HT-29 (cell line): Measurements from ENCODE around the gene IRF8. TPM values are rescaled to one million over a fixed set of nuclear protein-coding genes. Genes with fewer than 3 reads are reported as not detected.
"Not testable (repeated sequence)": the region's sequence is repeated elsewhere in the genome, so short reads cannot be mapped to it uniquely, and the experiment has no call there.

Experiments
- DNase-seq: peaks from one replicate; pipeline ENCODE4 v3.0.0-alpha.2; 2015; ENCODE audit warnings: low spot score
- total RNA-seq: library from RNA; depleted of rRNA; stranded (reverse); fragments of >200 nt; shearing (Covaris generic); gene quantifications from 2 replicates; pipeline ENCODE4 v1.2.3, GENCODE V29; 2014

IRF8 gene
- total RNA-seq, 1 experiment from 2014 or later: 0.23 TPM

DNA sequence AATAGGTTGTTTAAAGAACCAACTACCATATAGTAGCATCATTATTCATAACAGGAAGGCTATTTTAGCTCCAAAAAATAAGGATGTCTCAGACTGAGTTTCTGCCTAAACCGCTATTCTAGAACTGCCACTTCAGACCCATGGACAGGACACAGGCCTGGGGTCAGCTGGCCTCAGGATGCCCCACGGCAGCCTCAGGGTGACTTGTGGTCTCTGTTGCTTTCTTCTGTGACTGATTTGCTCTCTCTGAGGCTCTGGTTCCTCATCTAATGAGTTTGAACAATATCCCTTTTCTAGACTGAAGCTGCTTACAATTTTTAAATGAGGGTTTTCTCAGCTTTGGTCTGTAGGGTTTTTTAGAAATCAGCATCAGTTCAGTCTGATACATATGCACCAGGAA is 31.8 kb upstream of the IRF8 start:
- no peak for DNase-seq

DNA sequence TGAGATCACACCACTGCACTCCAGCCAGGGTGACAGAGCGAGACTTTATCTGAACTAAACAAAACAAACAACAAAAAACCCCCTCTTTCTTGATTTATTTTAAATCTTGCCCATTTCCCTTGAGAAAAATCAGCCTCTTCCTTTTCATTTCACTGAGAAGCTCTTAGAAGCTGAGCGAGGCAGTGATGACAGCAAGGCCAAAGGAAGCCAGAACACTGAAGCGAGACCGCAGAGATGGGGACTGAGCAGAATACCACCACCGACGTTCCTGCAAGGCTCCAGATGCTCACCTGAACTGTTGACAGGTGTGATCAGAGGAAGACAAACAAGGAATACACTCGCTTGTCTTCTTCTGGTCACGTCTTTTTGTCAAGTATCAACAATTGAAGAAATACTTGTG is 30.5 kb upstream of the IRF8 start:
- no peak for DNase-seq

DNA sequence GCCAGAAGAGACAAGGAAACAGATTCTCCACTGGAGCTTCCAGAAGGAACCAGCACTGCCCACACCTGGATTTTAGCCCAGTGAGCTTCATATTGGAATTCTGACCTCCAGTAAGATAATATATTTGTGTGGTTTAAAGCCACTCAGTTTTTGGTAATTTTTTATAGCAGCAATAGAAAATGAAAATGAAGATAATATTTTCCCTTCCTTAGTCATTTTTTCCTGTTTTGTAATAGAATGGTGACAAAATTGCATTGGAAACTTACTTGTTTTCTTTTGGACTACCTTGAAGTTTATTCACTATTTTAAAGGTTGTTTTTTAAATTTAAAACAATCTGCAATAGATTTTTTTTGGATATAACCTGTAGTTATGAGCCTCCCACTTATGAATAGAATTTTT is 29.8 kb upstream of the IRF8 start:
- no peak for DNase-seq

DNA sequence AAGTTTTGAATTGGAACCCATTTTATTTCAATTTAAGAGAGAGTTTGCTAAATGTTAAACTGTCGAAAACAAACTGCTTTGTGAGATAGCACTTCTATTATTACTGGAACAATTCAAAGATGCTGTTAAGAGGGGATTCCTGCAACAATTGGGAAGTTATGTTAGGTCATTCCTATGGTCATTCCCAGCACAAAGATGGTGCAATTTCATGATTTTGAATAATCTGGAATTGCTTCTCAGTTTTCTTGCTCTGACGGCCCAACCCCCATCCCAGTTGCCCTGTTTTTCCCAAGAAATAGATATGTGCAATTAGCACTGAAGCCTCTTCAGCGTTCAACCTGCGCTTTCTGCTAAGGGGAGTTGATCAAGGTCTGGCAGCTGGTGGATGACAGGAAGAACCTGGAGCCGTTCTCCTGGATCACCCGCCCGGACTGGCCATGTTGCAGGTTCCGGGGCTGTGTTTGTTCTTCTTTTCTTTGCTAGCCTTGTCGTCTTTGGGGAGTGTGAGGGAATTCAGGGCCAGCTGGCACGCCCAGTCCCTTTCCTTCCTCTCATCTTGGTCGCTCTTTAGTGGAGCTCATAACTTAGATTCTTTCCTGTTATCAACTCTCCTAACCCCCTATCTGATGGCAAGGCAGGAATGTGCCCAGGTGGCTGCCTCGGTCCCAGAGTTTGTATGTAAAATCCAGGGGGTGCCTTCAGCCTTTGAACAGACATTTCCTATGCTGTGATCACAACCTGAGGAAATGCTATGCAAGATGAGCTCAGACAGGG is 29.0 kb upstream of the IRF8 start:
- DNase-seq: no peak

DNA sequence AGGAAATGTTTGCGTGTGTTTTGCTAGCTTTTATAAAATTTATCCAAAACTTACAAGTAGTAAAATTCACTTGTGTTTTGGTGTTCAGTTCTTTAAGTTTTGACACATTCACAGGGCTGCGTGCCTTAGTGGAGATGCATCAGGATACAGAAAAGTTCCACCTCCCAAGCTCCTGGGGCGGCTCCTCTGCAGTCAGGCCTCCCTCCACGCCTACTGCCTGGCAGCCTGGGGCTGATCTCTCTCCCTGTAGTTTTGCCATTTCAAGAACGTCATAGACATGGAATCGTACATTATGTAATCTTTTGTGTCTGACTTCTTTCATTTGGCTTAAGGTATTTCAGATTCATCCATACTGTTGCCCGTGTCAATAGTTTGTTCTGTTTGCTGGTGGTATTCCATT is 27.2 kb upstream of the IRF8 start:
- no peak for DNase-seq

DNA sequence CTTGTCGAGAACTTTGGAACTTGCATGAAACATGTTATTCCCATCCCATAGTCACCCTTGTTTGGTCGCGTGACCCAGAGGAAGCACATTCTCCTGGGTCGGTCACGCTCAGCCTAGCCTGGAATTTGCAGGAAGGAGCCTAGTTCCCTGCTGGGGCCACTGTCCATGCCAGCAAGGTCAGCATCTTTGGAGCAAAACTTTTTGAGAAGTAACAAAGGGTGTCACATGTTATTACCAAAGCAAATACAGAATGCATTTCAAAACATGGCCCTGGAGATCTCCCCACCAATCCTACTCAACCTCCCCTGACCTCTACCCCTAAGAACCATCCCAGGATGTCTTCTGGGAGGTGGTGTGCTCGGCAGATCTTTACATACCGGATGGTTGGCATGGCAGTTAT is 26.2 kb upstream of the IRF8 start:
- DNase-seq: no peak

DNA sequence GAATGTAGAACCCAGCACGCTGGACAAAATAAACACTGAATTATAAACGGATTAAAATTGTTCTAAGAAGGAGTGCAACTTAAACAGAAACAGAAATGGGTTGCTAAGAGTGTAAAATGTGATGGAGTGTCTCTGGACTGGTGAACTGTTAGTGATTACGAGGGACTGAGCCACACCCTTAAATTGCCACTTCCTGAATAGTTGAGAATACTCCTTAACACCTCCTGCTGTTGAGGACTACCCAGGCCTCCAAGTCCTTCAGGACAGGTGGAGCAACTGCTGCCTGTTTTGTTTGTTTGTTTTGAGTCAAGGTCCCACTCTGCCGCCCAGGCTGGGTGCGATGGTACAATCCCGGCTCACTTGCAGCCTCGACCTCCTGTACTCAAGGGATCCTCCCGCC is 25.8 kb upstream of the IRF8 start:
- no peak for DNase-seq

DNA sequence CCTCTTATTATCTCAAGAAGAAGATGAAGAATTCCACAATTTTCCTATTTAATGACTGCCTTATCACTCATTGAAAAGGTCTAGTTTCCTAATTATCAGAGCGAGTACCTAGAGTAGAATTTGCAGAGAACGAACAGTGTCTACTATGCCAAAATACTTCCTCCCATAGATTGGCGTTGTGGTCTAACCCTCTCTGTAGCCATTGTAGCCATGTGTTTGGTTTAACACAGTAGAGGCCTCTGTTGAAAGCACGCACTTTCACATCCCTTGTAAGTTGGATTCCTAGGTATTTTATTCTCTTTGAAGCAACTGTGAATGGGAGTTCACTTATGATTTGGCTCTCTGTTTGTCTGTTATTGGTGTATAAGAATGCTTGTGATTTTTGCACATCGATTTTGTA is 24.9 kb upstream of the IRF8 start:
- not testable (repeated sequence) for DNase-seq

DNA sequence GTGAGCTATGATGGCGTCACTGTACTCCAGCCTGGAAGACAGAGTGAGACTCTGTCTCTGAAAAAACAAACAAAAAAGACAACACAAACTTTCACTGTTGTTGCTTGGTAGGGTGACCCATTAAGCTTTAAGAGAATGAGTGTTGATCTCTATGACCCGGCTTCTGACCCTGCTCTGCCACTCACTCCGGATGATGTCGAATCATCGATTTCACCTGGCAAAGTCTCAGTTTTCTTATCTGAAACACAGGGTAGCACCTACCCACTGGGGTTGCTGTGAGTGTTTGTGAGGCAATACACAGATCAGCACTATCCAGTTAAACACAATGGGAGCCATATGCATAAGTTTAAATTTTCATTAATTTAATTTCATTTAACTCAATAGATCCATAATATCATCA is 20.6 kb upstream of the IRF8 start:
- no peak for DNase-seq

DNA sequence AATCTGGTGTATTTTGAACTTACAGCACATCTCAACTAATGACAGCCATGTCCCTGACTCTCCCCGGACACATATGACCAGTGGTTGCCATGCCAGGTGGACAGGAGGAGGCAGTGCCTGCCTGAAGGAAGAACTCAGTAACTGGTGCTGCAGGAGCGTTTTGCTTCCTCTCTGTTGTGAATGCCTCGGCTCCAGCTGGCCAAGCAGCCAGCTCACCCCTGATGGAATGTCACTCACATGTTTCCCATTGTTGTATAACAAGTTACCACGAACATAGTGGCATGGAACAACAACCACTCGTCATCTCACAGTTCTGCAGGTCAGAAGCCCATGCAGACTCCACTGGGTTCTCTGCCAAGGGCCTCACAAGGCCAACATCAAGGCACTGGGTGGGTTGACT is 20.1 kb upstream of the IRF8 start:
- DNase-seq: no peak

DNA sequence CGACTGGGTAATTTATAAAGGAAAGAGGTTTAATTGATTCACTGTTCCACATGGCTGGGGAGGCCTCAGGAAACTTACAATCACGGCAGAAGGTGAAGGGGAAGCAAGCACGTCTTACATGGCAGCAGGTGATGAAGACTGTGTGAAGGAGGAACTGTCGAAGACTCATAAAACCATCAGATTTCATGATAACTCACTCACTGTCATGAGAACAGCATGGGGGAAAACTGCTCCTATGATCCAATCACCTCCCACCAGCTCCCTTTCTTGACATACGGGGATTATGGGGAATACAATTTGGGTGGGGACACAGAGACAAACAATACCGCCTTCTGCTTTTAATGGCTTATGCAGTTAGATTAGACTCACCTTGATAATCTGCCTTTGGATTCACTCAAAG is 19.4 kb upstream of the IRF8 start:
- no peak for DNase-seq

DNA sequence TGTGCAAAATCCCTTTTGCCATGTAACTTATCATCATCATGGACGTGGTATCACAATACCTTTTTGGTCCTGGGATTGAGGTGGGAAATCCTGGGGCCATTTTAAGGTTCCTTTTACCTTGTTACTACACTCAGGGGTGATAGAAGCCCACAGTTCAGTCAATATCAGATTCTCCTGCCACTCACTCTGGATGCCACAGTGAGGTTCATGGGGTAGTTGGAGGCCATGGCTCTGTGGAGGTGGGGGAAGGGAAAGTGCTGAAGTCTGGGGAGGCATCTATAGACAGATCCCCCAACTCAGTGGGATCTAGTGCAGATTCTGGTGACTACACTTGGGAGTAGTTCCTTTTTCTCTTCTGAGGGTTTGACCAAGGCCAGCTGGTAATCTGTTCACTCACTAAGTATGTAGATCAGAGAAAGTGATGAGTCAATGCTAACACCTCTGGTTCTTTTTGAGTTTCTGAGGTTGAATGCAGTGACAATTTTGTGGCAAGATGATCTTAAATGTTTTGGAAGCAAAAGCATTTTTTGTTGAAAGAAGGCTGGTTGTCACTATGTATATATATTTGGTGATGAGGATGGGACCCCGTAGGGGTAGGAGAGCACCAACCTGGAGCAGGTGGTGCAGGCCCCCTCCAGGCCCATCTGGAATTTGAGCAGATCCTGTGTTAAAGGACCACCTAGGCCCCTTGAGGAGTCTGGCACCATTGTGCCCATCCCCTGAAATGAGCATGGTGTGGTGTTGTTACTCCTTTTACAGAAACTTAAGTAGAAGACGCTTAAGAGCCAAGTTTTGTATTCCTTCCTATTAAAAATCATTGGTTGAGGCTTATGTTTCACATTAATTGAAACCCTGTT is 18.8 kb upstream of the IRF8 start:
- no peak for DNase-seq

DNA sequence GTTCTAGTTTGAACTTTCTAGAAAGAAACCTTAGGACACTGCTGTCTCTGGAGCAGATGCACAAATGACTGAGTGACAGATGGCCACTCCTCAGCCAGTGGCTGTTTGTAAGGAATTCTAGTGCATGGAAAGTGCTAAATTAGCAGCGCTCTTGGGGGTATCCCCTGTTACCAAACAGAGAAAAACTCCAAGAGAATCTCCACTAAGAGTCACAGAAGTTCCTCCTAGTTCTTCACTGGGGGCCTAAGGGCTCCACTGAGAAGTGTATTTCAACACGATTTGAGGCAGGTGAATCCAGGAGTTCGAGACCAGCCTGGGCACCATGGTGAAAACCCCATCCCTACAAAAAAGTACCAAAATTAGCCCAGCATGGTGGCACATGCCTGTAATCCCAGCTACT is 18.1 kb upstream of the IRF8 start:
- DNase-seq: no peak

DNA sequence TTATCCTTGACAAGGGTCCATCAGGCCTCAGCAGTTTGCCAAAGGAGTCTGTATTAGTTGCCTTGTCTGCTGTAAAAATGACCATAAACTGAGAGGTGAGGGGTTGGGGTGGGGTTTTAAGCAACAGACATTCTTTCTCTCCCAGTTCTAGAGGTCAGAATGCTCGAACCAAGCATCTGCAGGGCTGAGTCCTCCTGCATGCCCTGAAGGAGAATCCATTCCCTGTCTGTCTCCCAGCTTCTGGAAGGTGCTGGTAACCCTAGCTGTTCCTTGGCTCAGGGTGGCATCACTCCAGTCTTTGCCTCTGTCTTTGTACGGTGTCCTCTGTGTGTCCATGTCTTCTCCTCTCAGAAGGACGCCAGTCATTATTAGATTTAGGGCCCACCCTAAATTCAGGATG is 17.5 kb upstream of the IRF8 start:
- no peak for DNase-seq

DNA sequence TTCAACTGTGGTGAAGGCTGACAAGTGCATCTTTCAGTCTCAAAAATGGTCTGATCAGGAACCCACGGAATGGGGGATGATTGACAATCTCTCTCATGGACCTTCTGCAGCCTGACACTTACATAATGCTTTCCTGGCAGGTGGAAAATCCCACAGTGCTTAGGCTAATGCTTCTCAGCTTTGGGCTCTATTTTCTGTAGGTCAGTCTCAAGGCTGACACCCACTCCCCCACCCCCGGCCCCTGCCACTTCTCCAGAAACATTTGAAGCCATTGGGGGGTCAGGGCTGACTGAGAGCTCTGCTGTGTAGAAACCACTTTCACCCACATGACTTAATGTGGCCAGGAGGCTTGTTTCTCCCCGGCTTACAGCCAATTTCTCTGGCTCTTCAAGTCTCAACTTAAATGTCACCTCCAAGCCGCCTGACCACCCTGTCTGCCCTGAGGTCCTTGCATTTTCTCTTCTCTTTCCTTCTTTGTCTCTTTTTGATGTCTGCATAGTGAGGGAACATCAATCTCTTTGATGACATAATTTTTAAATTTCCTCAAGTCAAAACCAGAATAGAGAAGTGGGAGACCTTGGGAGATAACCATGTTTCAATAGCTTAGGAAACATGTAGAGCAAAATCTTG is 16.7 kb upstream of the IRF8 start:
- no peak for DNase-seq

DNA sequence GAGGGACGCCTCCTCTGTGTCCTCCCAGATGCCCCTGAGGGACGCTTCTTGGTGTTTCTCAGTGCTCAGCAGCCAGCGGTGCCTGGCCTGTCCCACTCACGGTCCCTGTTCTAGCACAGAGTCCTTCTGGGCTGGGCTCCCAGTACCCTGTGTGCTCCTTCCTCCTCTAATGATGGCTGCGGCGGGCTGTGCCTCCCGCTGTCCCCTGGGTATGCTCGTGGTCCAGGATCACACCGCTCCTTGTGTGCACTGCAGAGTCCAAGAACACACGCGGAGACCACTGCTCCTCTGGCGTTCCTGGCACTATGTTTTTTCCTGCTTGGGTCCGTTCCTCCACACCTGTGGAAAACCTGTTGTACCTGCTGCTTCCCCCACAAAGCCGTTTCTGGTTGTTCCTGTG is 15.1 kb upstream of the IRF8 start:
- no peak for DNase-seq

DNA sequence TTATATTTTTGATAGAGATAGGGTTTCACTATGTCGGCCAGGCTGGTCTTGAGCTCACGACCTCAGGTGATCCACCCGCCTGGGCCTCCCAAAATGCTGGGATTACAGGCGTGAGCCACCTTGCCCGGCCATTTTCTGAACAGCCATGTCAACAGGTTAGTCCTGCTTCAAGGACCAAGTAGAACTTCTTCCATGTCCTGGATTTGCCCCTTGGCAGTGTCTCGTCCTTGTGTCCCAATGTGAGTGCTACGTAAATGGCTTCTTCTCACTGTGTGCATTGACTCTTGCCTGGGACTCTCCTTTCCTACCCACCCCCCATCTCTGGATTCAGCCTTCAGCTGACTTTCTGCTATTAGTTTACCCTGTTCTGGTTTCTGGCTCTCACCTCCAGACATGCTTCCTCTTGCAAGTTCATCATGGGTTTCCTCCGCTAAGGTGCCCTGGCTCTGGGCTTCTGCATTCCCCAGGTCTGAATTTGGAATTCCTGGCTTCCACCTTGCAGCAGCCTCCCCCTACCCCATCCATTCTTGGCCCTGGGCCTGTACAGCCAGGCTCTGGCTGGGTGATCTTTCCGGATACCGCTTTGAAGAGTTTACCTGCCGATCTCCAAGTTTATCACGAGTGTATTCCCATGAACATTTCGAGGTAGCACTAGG is 14.0 kb upstream of the IRF8 start:
- no peak for DNase-seq

DNA sequence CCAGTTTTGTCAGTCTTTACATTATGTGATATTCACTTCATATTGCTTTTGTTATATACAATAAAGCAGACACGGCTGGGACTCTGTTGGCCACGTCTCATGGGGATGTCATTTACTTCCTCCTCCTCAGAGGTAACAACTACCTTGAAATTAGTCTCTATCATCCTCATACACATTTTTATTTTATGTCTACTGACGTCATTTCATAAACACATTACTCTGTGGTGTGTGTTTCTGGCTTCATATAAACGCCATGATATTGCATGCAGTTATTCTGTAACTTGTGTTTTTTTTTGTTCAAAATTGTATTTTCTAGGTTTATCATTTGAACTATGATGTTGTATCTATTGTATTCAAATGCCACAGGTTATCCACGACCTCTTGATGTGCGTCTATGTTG is 13.4 kb upstream of the IRF8 start:
- DNase-seq: no peak

DNA sequence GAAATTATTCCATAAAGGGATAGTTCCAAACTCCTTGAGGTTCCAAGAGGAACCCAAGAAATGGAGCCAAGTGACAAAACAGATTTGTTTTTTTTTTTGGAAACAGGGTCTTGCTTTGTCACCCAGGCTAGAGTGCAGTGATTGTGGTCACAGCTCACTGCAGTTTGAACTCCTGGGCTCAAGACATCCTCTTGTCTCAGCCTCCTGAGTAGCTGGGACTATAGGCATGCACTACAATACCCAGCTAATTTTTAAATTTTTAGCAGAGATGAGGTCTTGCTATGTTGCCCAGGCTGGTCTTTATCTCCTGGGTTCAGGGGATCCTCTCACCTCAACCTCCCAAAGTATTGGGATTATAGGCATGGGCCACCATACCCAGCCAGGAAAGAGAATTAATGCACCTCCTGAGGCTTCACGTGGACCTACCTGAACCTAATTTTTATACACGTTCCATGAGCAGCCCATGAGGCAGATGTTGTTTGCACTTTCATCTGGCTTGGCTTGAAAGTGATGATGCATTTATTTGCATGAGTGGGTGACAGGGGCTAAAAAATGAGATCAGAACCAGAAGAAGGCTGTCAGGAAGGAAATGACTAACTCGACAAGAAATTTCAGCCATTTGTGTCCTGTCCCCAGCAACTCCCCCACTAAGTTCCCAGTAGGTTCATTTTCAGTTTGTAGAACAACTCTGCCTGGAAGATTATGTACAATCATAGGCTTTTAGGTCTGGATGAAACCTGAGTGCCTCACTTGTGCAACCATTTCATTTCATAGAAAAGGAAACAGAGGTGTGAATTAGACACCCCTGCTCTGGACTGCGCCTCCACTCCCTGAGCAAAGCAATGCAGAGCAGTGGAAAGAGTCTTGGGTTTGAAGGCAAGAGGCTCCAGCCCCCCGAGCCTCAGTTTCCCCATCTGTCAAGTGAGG is 10.3 kb upstream of the IRF8 start:
- no peak for DNase-seq

DNA sequence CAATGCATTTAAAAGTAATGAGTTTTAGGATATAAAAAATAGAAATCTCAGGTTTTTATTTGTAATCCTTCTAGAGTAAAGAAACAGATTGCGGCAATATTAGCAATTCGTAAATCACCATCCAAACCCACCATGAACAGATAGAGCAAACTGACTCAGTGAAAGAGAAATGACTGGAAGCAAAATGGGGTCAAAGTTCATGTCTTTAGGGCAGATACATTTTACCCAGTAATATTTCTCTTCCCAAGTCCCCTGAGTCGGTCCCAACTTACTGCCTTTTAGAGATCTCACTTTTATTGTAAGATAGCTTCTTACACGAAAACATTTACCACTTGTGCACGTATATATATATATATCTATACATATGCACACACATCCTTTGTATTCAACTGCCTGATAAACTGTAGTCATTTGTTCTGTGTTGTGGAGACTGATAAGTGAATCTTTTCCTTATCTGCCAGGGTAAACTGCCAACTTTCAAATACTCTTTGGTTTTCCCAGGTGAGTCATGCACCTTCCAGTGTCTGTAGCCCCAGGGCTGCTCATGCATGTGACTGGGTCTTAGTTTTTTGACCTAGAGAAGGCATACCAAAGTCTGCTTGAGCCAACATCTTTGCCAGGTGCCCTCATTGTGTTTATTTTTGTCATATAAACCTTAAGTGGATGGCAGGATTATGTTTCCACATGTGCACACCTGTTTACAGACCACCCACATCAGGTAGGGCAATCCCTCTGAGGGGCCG is 7.8 kb upstream of the IRF8 start:
- no peak for DNase-seq
